ENCODE results near the gene HIP1. TPM values are rescaled to one million over a fixed set of nuclear protein-coding genes. Genes with fewer than 3 reads are reported as not detected.

Gene HIP1
- total RNA-seq, 1 donor from 2014 or later: 4.1 TPM

GRCh38 chr7:75658369-75658768, 80.4 kb downstream of the HIP1 start:
- Mint-ChIP-seq H3K27me3 (no peaks in the 10 kb centered on the region), H3K36me3 (ENCODE audit: low read depth) (no peaks in the 10 kb centered on the region)
- intact Hi-C loops (cut with micrococcal nuclease): no loop called here

GRCh38 chr7:75657866-75658265, 80.9 kb downstream of the HIP1 start:
- Mint-ChIP-seq H3K4me1 (no peaks in the 10 kb centered on the region), H3K36me3 (ENCODE audit: low read depth) (no peaks in the 10 kb centered on the region), H3K4me3 (no peak overlapping the region), H3K27ac (no peak overlapping the region), H3K27me3 (no peaks in the 10 kb centered on the region), H3K9me3 (no peaks in the 10 kb centered on the region)
- intact Hi-C loops (cut with micrococcal nuclease): no loop called here
- DNase-seq: no peak

More at GRCh38 chr7:75658369-75658768, 80.4 kb downstream of the HIP1 start:
- Mint-ChIP-seq H3K27ac (no peak overlapping the region), H3K4me3 (no peak overlapping the region), H3K9me3 (no peaks in the 10 kb centered on the region), H3K4me1 (no peaks in the 10 kb centered on the region)
- no peak for DNase-seq

- Mint-ChIP-seq H3K9me3 (no peaks in the 10 kb centered on the region), H3K27ac (no peak overlapping the region), H3K4me3 (no peak overlapping the region), H3K4me1 (no peaks in the 10 kb centered on the region), H3K27me3 (no peaks in the 10 kb centered on the region), H3K36me3 (ENCODE audit: low read depth) (no peaks in the 10 kb centered on the region)
- DNase-seq: no peak
- intact Hi-C loops (cut with micrococcal nuclease): no loop called here
Observed at GRCh38 chr7:75656740-75657139, 82.0 kb downstream of the HIP1 start.

GRCh38 chr7:75655536-75655935, 83.2 kb downstream of the HIP1 start:
- Mint-ChIP-seq H3K27me3 (no peaks in the 10 kb centered on the region), H3K4me1 (no peaks in the 10 kb centered on the region), H3K4me3 (no peak overlapping the region), H3K9me3 (no peaks in the 10 kb centered on the region), H3K27ac (no peak overlapping the region), H3K36me3 (ENCODE audit: low read depth) (no peaks in the 10 kb centered on the region)
- no peak for DNase-seq
- intact Hi-C loops (cut with micrococcal nuclease): no loop called here

GRCh38 chr7:75654855-75655254, 83.9 kb downstream of the HIP1 start:
- intact Hi-C loops (cut with micrococcal nuclease): no loop called here
- no peak overlapping the region for H3K27ac Mint-ChIP-seq
- no peaks in the 10 kb centered on the region for H3K9me3 Mint-ChIP-seq
- H3K4me3 Mint-ChIP-seq: no peak overlapping the region
- H3K4me1 Mint-ChIP-seq: no peaks in the 10 kb centered on the region
- DNase-seq: no peak
- no peaks in the 10 kb centered on the region for H3K27me3 Mint-ChIP-seq
- H3K36me3 Mint-ChIP-seq (ENCODE audit: low read depth): no peaks in the 10 kb centered on the region

GRCh38 chr7:75653651-75654050, 85.1 kb downstream of the HIP1 start:
- Mint-ChIP-seq H3K36me3 (ENCODE audit: low read depth) (no peaks in the 10 kb centered on the region), H3K27ac (no peak overlapping the region), H3K9me3 (no peaks in the 10 kb centered on the region), H3K27me3 (no peaks in the 10 kb centered on the region), H3K4me1 (no peaks in the 10 kb centered on the region), H3K4me3 (no peak overlapping the region)
- no peak for DNase-seq
- intact Hi-C loops (cut with micrococcal nuclease): no loop called here

- intact Hi-C loops (cut with micrococcal nuclease): no loop called here
- DNase-seq: no peak
- H3K9me3 Mint-ChIP-seq: peaks cover 4% of the 10 kb centered on the region
- H3K27ac Mint-ChIP-seq: no peak overlapping the region
- no peaks in the 10 kb centered on the region for H3K27me3 Mint-ChIP-seq
- H3K36me3 Mint-ChIP-seq (ENCODE audit: low read depth): no peaks in the 10 kb centered on the region
- no peaks in the 10 kb centered on the region for H3K4me1 Mint-ChIP-seq
- no peak overlapping the region for H3K4me3 Mint-ChIP-seq
Observed at GRCh38 chr7:75652788-75653187, 86.0 kb downstream of the HIP1 start.

GRCh38 chr7:75650681-75651080, 88.1 kb downstream of the HIP1 start:
- Mint-ChIP-seq H3K4me3 (no peak overlapping the region), H3K9me3 (peaks cover 4% of the 10 kb centered on the region), H3K27me3 (no peaks in the 10 kb centered on the region), H3K4me1 (no peaks in the 10 kb centered on the region), H3K36me3 (ENCODE audit: low read depth) (no peaks in the 10 kb centered on the region), H3K27ac (no peak overlapping the region)
- intact Hi-C loops (cut with micrococcal nuclease): no loop called here
- no peak for DNase-seq

GRCh38 chr7:75650062-75650461, 88.7 kb downstream of the HIP1 start:
- no peaks in the 10 kb centered on the region for H3K36me3 Mint-ChIP-seq (ENCODE audit: low read depth)
- H3K27me3 Mint-ChIP-seq: no peaks in the 10 kb centered on the region
- intact Hi-C loops (cut with micrococcal nuclease): no loop called here
- H3K9me3 Mint-ChIP-seq: peaks cover 4% of the 10 kb centered on the region
- no peak for DNase-seq
- H3K27ac Mint-ChIP-seq: no peak overlapping the region
- no peaks in the 10 kb centered on the region for H3K4me1 Mint-ChIP-seq
- H3K4me3 Mint-ChIP-seq: no peak overlapping the region

GRCh38 chr7:75649462-75649861, 89.3 kb downstream of the HIP1 start:
- no peak overlapping the region for H3K4me3 Mint-ChIP-seq
- intact Hi-C loops (cut with micrococcal nuclease): no loop called here
- no peaks in the 10 kb centered on the region for H3K27me3 Mint-ChIP-seq
- peaks cover 4% of the 10 kb centered on the region for H3K9me3 Mint-ChIP-seq
- DNase-seq: no peak
- H3K4me1 Mint-ChIP-seq: no peaks in the 10 kb centered on the region
- no peak overlapping the region for H3K27ac Mint-ChIP-seq
- H3K36me3 Mint-ChIP-seq (ENCODE audit: low read depth): no peaks in the 10 kb centered on the region

GRCh38 chr7:75647709-75648438, 90.9 kb downstream of the HIP1 start:
- Mint-ChIP-seq H3K27ac (no peak overlapping the region), H3K4me3 (no peak overlapping the region), H3K9me3 (peaks cover 4% of the 10 kb centered on the region), H3K27me3 (no peaks in the 10 kb centered on the region), H3K36me3 (ENCODE audit: low read depth) (no peaks in the 10 kb centered on the region), H3K4me1 (no peaks in the 10 kb centered on the region)
- no peak for DNase-seq
- intact Hi-C loops (cut with micrococcal nuclease): no loop called here

- H3K27ac Mint-ChIP-seq: no peak overlapping the region
- peaks cover 6% of the 10 kb centered on the region for H3K27me3 Mint-ChIP-seq
- H3K4me1 Mint-ChIP-seq: no peaks in the 10 kb centered on the region
- no peak overlapping the region for H3K4me3 Mint-ChIP-seq
- intact Hi-C loops (cut with micrococcal nuclease): no loop called here
- H3K36me3 Mint-ChIP-seq (ENCODE audit: low read depth): no peaks in the 10 kb centered on the region
- H3K9me3 Mint-ChIP-seq: peaks cover 8% of the 10 kb centered on the region
- DNase-seq: no peak
Observed at GRCh38 chr7:75646571-75647102, 92.1 kb downstream of the HIP1 start.

- Mint-ChIP-seq H3K36me3 (ENCODE audit: low read depth) (no peaks in the 10 kb centered on the region), H3K9me3 (peaks cover 8% of the 10 kb centered on the region), H3K27ac (no peak overlapping the region), H3K27me3 (peaks cover 8% of the 10 kb centered on the region), H3K4me3 (no peak overlapping the region), H3K4me1 (no peaks in the 10 kb centered on the region)
- intact Hi-C loops (cut with micrococcal nuclease): no loop called here
- DNase-seq: no peak
Observed at GRCh38 chr7:75645570-75645969, 93.2 kb downstream of the HIP1 start.

- Mint-ChIP-seq H3K4me3 (no peak overlapping the region), H3K9me3 (peaks cover 8% of the 10 kb centered on the region), H3K27me3 (peaks cover 14% of the 10 kb centered on the region), H3K4me1 (no peaks in the 10 kb centered on the region), H3K27ac (no peak overlapping the region), H3K36me3 (ENCODE audit: low read depth) (no peaks in the 10 kb centered on the region)
- intact Hi-C loops (cut with micrococcal nuclease): no loop called here
- DNase-seq: no peak
Observed at GRCh38 chr7:75644589-75644988, 94.2 kb downstream of the HIP1 start.

All from activated CD4-positive, alpha-beta T cell treated with anti-CD3 and anti-CD28 coated beads, Interleukin-2, amount 10 ng/mL, durations not matched to agents 24 days and 14 days (primary cell).